NCI-H2107 treated with DMSO at 0.1 percent for 48 hours (cell line): ENCODE measurements around the gene BOC.

Source experiments
- DNase-seq: peaks from one replicate; lab custom pipeline; 2025; ENCODE audit not compliant: unreplicated experiment; lab: John Stamatoyannopoulos, UW

Gene BOC

DNA sequence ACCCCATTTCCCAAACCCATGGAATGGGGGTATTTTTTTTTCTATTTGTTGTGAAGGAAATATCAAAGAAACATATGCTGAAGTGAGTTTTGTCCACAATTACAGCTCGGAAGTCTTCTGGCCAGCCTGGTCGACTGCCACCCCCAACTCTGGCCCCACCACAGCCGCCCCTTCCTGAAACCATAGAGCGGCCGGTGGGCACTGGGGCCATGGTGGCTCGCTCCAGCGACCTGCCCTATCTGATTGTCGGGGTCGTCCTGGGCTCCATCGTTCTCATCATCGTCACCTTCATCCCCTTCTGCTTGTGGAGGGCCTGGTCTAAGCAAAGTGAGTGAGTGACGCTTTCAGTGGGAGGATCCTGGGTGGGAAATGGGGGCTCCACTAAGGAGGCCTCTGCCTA lies 71.9 kb downstream of the BOC start:
- no peak for DNase-seq

- DNase-seq = no peak
Observed at GRCh38 chr3:113284453-113285050, 73.2 kb downstream of the BOC start.

GRCh38 chr3:113285226-113285625 lies 73.9 kb downstream of the BOC start:
- no peak for DNase-seq

GRCh38 chr3:113285741-113286140 lies 74.4 kb downstream of the BOC start:
- no peak for DNase-seq

GRCh38 chr3:113286524-113286923 lies 75.2 kb downstream of the BOC start:
- DNase-seq = no peak

DNA sequence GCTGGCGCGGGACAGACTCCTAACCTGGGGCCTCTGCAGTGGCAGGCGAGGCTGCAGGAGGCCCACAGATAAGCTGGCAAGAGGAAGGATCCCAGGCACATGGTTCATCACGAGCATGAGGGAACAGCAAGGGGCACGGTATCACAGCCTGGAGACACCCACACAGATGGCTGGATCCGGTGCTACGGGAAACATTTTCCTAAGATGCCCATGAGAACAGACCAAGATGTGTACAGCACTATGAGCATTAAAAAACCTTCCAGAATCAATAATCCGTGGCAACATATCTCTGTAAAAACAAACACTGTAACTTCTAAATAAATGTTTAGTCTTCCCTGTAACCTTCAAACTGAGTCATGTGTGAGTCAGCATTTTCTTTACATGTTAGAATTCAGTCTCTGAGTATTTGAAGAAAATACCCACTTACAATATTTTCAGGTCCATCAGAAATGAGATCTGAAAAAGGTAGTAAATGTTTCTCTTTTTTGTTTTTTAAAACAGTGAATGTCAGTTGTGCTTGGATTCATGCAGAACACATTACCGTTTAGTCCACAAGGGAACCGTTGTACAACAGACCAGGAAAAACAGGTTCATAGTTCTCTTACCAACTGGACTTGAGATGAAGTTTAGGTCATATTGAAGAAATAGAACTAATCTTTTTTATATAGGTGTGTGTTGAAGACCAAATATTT lies 75.9 kb downstream of the BOC start:
- no peak for DNase-seq

DNA sequence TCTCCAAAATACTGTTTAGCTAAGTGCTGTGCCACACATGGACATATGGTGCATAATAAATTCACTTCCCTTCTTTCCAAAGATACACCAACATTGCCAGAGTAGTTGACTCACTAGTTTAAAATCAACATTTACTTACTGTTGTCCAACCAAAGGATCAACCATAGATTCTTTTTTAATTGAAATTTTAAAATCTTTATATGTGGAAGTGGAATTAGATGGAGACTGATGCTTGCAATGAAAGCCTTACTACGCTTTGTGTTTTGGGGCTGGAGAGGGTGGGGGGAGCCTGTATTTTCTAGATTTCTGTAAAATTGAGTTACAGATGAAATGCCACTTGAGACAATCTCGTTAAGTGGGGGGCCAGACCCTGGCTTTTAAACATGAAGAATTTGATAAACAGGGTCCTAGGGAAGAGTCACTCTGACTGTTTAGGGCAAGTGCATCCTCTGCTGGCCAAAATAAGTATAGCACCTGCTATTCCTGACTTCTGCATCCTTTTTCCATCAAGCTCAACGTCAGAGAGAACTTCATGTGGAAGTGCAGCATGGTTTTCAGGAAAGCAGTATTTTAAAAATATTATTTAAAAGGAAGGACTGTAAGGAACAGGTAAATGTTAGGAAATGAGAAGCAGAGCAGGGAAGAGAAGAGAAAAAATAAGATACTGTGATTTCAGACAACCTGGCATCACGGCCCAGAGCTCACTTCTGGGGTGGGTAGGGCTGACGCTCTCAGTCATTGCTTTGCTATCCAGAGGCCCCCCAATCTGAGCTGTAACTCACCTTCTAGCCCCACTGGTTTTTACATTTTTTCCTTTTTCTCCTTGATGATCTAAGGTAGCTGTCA lies 76.7 kb downstream of the BOC start:
- peak; percentile 71 for DNase-seq

DNA sequence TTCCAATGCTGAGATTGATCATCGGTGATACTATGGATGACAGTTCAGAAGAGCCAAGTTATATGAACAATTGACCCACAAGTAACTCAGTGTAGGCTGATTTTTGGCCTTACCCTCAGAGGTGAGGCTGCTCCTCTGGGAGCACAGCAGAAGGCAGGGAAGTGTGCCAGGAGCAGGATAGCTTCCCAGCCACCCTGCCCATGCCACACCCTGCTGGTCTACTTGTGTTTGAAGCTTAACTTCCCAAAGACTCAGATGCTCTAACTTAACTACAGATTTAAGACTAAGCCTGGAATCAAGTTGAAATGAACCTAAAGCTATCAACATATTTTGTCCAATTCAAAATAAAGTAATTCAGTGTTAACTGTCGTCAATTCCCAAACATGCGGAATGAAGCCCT lies 77.5 kb downstream of the BOC start:
- no peak for DNase-seq

- no peak for DNase-seq
Observed at GRCh38 chr3:113291572-113291971, 80.2 kb downstream of the BOC start.

- DNase-seq = no peak
Observed at GRCh38 chr3:113292933-113293332, 81.6 kb downstream of the BOC start.

GRCh38 chr3:113293348-113293747 lies 82.0 kb downstream of the BOC start:
- DNase-seq = no peak

GRCh38 chr3:113295463-113295862 lies 84.1 kb downstream of the BOC start:
- no peak for DNase-seq

DNA sequence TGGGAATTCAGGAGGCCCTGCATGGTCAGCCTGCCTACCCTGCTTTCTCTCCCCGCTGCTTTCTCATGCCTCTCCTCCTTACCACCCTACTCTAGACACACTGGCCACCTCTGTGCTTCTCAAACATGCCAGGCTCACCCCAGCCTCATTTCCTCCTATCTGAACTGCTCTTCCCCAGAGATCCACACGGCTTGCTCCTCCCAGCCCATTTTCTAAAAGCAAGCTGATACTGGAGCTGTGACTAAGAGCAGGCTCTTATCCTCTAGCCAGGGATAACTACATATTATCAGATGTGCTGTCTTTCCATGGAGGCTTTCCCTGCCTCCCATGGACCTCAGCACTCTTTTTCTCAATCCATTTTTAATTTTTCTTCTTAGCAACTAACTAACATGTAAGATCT lies 85.9 kb downstream of the BOC start:
- peak; percentile 10 for DNase-seq

GRCh38 chr3:113297841-113298240 lies 86.5 kb downstream of the BOC start:
- no peak for DNase-seq

GRCh38 chr3:113300596-113300995 lies 89.2 kb downstream of the BOC start:
- DNase-seq = no peak

DNA sequence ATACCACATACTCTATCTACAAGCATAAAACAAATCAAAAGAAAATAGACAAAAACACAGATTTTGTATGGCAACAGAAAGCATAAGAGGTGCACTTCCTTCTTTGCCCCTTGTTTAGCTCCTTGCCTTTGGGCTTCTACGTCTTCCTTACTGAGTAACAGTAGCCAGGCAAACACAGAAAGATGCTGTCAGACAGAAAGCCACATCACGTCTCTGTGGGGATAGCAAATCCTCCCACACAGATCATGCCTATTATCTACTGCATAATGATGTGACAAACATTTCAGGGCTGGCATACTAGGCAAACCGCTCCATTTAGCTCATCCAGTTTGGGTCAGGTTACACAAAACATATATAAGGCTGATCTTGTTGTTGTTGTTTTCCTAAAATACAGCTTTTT lies 92.7 kb downstream of the BOC start:
- no peak for DNase-seq

DNA sequence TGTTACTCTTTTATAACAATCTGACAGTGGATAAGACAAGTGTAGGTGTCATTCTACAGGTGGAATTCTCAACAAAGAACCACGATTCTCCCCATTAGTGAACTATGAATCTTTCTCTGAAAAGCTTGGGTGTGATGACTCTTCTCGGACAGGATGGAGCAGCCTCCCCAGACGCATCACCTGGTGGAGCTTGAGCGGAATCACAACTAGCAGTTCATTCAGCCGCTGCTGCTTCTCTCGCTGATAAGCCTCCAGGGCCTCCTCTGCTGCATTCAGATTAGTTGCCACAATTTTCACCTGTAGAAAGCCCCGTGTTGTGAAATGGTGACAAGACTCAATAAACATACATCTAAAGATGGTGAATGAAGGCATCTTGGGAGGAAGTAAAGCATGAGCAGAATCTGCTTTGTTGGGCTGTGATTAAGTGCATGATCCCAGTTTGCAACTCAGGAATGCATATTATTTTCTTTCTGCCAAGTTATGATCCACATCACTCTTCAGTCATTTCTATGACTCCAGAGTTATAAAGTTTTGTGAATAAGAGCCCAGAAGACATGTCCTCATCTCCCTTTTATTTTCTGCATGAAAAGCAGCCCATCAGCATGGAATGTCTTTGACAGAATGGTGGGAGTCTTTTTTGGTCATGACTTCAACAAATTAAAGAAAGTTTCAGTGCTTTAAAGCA lies 93.6 kb downstream of the BOC start:
- no peak for DNase-seq

- no peak for DNase-seq
Observed at GRCh38 chr3:113310960-113311359, 99.6 kb downstream of the BOC start.

DNA sequence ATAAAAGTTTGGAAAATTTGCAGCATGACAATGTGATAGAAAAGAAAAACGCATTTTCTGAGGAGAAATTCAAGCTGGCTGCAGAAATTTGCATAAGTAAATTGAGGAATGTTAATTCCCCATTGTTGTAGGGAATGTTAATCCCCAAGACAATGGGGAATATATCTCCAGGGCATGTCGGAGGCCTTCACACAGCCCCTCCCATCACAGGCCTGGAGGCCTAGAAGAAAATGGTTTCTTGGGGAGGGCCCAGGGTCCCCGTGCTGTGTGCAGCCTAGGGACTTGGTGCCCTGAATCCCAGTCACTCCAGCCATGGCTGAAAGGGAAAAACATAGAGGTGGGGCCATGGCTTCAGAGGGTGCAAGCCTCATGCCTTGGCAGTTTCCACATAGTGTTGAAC lies 101.1 kb downstream of the BOC start:
- DNase-seq = no peak

DNA sequence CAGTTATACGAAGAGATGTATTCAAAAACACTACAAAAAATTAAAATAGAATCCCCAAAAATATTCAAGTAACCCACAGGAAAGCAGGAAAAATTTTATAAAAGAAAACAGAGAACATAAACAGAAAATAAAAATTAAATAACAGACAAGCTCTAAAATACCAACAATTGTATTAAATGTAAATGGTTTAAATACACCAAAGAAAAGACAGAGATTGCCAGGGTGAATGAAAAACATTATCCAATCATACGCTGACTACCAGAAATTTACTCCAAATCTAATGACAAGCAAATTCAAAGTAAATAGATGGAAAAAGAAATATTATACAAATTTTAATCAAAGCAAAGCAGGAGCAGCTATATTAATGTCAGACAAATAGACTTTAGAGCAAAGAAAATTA lies 103.6 kb downstream of the BOC start:
- DNase-seq = no peak

DNA sequence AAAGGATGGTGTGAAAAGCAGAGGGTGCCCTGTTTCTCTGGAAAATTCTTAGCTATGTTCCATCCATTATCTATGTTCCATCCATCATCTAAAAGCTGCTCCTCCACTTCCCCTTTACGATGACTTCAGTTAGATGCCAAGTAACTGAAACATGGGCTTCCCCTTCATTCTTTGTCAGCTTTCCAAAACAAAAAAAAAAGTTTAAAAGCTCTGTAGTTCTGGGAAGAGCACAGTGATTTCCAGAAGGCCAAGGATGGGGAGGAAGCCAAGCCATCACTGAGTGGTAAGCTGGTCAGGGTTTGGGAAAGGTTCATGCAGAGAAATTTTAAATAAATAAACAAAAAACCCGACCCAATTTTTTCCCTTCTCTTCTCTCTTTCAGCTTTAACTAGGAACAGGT lies 118.4 kb downstream of the BOC start:
- no peak for DNase-seq

DNA sequence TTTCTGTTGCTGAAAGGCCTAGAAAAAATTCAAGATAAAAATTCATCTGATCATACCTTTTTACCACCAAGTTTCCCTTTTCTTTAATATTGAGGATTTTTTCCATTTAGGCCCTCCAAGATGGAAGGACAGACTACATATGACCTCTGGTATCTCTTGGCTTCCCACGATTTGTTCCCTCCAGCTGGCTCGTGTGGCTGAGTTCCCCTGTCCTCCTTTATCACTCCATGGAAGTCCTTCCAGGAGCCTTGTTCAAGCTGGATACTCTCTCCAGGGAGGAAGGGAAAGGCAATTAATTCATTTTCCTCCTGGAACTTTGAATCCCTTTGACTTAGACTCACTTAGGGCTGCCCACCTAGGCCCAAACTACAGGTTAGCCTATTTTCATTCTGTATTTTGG lies 119.4 kb downstream of the BOC start:
- no peak for DNase-seq
